HEK293T (cell line): ENCODE measurements around the gene RGS7.
A peak's percentile ranks its signal among the peaks of the same experiment; 100 is the strongest.
"Not testable (repeated sequence)": the region's sequence is repeated elsewhere in the genome, so short reads cannot be mapped to it uniquely, and the experiment has no call there.

Experiments
- CTCF ChIA-PET: fragments of 350-600 bp; formaldehyde crosslinking; extraction: SDS; loops from one replicate; lab custom pipeline; 2021; ENCODE audit warnings: antibody characterized with exemption, inconsistent platforms; lab: Yijun Ruan, JAX
- POLR2A ChIA-PET: fragments of 350-600 bp; formaldehyde crosslinking; extraction: SDS; loops from one replicate; lab custom pipeline; 2020; ENCODE audit warnings: antibody characterized with exemption, inconsistent platforms; lab: Yijun Ruan, JAX
- DNase-seq: peaks from one replicate; pipeline ENCODE4 v3.0.0; 2012; ENCODE audit warnings: mixed read lengths; ENCODE audit errors: extremely low spot score
- ARNT ChIP-seq: fragments of 450-650 bp; IDR thresholded peaks from 2 replicates; pipeline ENCODE4 v1.6.1; 2017; ENCODE audit warnings: mild to moderate bottlenecking
- BHLHE40 ChIP-seq: fragments of 450-650 bp; IDR thresholded peaks from 2 replicates; pipeline ENCODE4 v1.6.1; 2016; ENCODE audit warnings: mild to moderate bottlenecking, moderate library complexity, borderline replicate concordance
- CTBP1 ChIP-seq: fragments of 450-650 bp; IDR thresholded peaks from 2 replicates; pipeline ENCODE4 v1.6.1; 2016; ENCODE audit warnings: borderline replicate concordance
- ELF4 ChIP-seq: fragments of 450-650 bp; IDR thresholded peaks from 2 replicates; pipeline ENCODE4 v1.6.1; 2017; ENCODE audit warnings: antibody characterized with exemption
- FOXA1 ChIP-seq: fragments of 450-650 bp; IDR thresholded peaks from 2 replicates; pipeline ENCODE4 v1.6.1; 2016; ENCODE audit warnings: mild to moderate bottlenecking
- FOXK2 ChIP-seq: fragments of 450-650 bp; IDR thresholded peaks from 2 replicates; pipeline ENCODE4 v1.6.1; 2016; ENCODE audit warnings: mild to moderate bottlenecking
- FOXM1 ChIP-seq: fragments of 450-650 bp; IDR thresholded peaks from 2 replicates; pipeline ENCODE4 v1.6.1; 2017; ENCODE audit warnings: mild to moderate bottlenecking, borderline replicate concordance
- HDGF ChIP-seq: fragments of 450-650 bp; IDR thresholded peaks from 2 replicates; pipeline ENCODE4 v1.6.1; 2017; ENCODE audit warnings: antibody characterized with exemption, borderline replicate concordance
- L3MBTL2 ChIP-seq: fragments of 450-650 bp; conservative IDR thresholded peaks from 2 replicates; pipeline ENCODE4 v1.6.1; 2016; ENCODE audit warnings: mild to moderate bottlenecking
- LEF1 ChIP-seq: fragments of 450-650 bp; IDR thresholded peaks from 2 replicates; pipeline ENCODE4 v1.6.1; 2017; ENCODE audit warnings: mild to moderate bottlenecking, borderline replicate concordance
- NFRKB ChIP-seq: fragments of 450-650 bp; IDR thresholded peaks from 2 replicates; pipeline ENCODE4 v1.6.1; 2016; ENCODE audit warnings: mild to moderate bottlenecking, moderate library complexity
- PKNOX1 ChIP-seq: fragments of 450-650 bp; IDR thresholded peaks from 2 replicates; pipeline ENCODE4 v1.6.1; 2016
- SP1 ChIP-seq: fragments of 450-650 bp; IDR thresholded peaks from 2 replicates; pipeline ENCODE4 v1.6.1; 2017
- SUZ12 ChIP-seq: fragments of 450-650 bp; IDR thresholded peaks from 2 replicates; pipeline ENCODE4 v1.6.1; 2016; ENCODE audit warnings: mild to moderate bottlenecking
- TARDBP ChIP-seq: fragments of 450-650 bp; IDR thresholded peaks from 2 replicates; pipeline ENCODE4 v1.6.1; 2016
- ZNF384 ChIP-seq: fragments of 450-650 bp; IDR thresholded peaks from 2 replicates; pipeline ENCODE4 v1.6.1; 2016

Gene RGS7

GRCh38 chr1:241310451-241310850 lies 46.6 kb downstream of the RGS7 start:
- TF ChIP-seq ARNT (no peak), CTBP1 (no peak), SUZ12 (no peak), L3MBTL2 (no peak), TARDBP (no peak), ELF4 (no peak), NFRKB (no peak), FOXK2 (no peak), LEF1 (no peak), ZNF384 (no peak), FOXM1 (no peak), BHLHE40 (no peak), PKNOX1 (no peak), FOXA1 (no peak), SP1 (no peak), HDGF (no peak)
- no peak for DNase-seq
- ChIA-PET CTCF (no interaction called here), POLR2A (no interaction called here)

- TF ChIP-seq FOXA1 (no peak), SUZ12 (no peak), BHLHE40 (no peak), PKNOX1 (no peak), ARNT (no peak)
- DNase-seq, result no peak
- POLR2A ChIA-PET, result no interaction called here
- CTCF ChIA-PET, result no interaction called here
Observed at GRCh38 chr1:241309651-241310050, 47.4 kb downstream of the RGS7 start.

- TF ChIP-seq SP1 (no peak), NFRKB (no peak), PKNOX1 (no peak), FOXM1 (no peak), FOXA1 (no peak), ZNF384 (no peak), L3MBTL2 (no peak), ARNT (no peak), ELF4 (no peak), TARDBP (no peak), BHLHE40 (no peak), FOXK2 (no peak), LEF1 (no peak), SUZ12 (no peak), CTBP1 (no peak), HDGF (no peak)
- DNase-seq, result no peak
- ChIA-PET POLR2A (no interaction called here), CTCF (no interaction called here)
Observed at GRCh38 chr1:241308471-241308870, 48.5 kb downstream of the RGS7 start.

- ChIA-PET POLR2A (no interaction called here), CTCF (no interaction called here)
- TF ChIP-seq L3MBTL2 (no peak), BHLHE40 (no peak), ARNT (no peak), CTBP1 (no peak), HDGF (no peak), NFRKB (no peak), LEF1 (no peak), SP1 (no peak), ZNF384 (no peak)
- DNase-seq, result no peak
Observed at GRCh38 chr1:241308011-241308410, 49.0 kb downstream of the RGS7 start.

GRCh38 chr1:241306125-241306790 lies 50.7 kb downstream of the RGS7 start:
- CTCF ChIA-PET, result no interaction called here
- POLR2A ChIA-PET, result no interaction called here
- no peak for DNase-seq
- TF ChIP-seq ZNF384 (no peak), TARDBP (peak; percentile 54)

GRCh38 chr1:241302024-241302423 lies 55.0 kb downstream of the RGS7 start:
- DNase-seq, POLR2A ChIA-PET, CTCF ChIA-PET: not testable (repeated sequence)

GRCh38 chr1:241299347-241299746 lies 57.7 kb downstream of the RGS7 start:
- ChIA-PET POLR2A (no interaction called here), CTCF (no interaction called here)
- TF ChIP-seq ARNT (no peak), SUZ12 (no peak), ZNF384 (no peak), HDGF (no peak), FOXA1 (no peak), SP1 (no peak), BHLHE40 (no peak), NFRKB (no peak), ELF4 (no peak), FOXM1 (no peak), LEF1 (no peak), PKNOX1 (no peak), TARDBP (no peak), L3MBTL2 (no peak), CTBP1 (no peak), FOXK2 (no peak)
- DNase-seq, result no peak
